GM13977 (cell line): ENCODE results near the gene CPAMD8.

ENCODE experiments used
- DNase-seq: peaks from one replicate; pipeline ENCODE4 v3.0.0; 2012; ENCODE audit warnings: low spot score
- CTCF ChIP-seq: IDR thresholded peaks from 2 replicates; pipeline ENCODE4 v1.5.1; 2012; ENCODE audit warnings: mild to moderate bottlenecking, control low read depth; ENCODE audit not compliant: insufficient read depth; ENCODE audit errors: extremely low read depth, missing control alignments
- in situ Hi-C: fragments of 300-500 bp; cut with MboI; formaldehyde crosslinking; loops from one replicate; pipeline ENCODE4 v1.12.0; 2022; ENCODE audit warnings: low sequenced_read_pairs, low pct_unique_long_range_greater_than_20kb, mixed read lengths, inconsistent platforms; ENCODE audit not compliant: unreplicated experiment

CPAMD8 gene

GRCh38 chr19:16915734-16916133, 110.9 kb downstream of the CPAMD8 start:
- no peak for DNase-seq
- in situ Hi-C loops, result no loop called here
- TF ChIP-seq CTCF, result no peak

- TF ChIP-seq CTCF, result no peak
- in situ Hi-C loops, result no loop called here
- no peak for DNase-seq
These were observed 111.5 kb downstream of the CPAMD8 start for GRCh38 chr19:16915135-16915534.

GRCh38 chr19:16914421-16914820, 112.2 kb downstream of the CPAMD8 start:
- DNase-seq, result no peak
- in situ Hi-C loops, result no loop called here
- no peak for TF ChIP-seq CTCF

GRCh38 chr19:16912780-16913179, 113.8 kb downstream of the CPAMD8 start:
- DNase-seq, result no peak
- TF ChIP-seq CTCF, result no peak
- in situ Hi-C loops, result no loop called here

GRCh38 chr19:16911046-16911445, 115.6 kb downstream of the CPAMD8 start:
- no peak for DNase-seq
- in situ Hi-C loops, result no loop called here
- no peak for TF ChIP-seq CTCF

- no peak for TF ChIP-seq CTCF
- in situ Hi-C loops, result no loop called here
- DNase-seq, result no peak
These were observed 117.9 kb downstream of the CPAMD8 start for GRCh38 chr19:16908759-16909158.

GRCh38 chr19:16904599-16904998, 122.0 kb downstream of the CPAMD8 start:
- in situ Hi-C loops, result no loop called here
- no peak for DNase-seq
- TF ChIP-seq CTCF, result no peak
